Tibial nerve (tissue), 4 donors: ENCODE measurements around the gene UNC119.

Source experiments
- CTCF ChIP-seq, 5 experiments: fragments of 200-600 bp in 3 of 5; fragments of 450-650 bp in 2 of 5; sonication (generic) in 3 of 5; IDR thresholded peaks; one replicate each; pipeline ENCODE4 v1.5.1; 2016 to 2019; ENCODE audit warnings: antibody characterized with exemption in 5 of 5, mild to moderate bottlenecking in 3 of 5, moderate library complexity in 2 of 5
- EP300 ChIP-seq, 2 donors: sonication (generic); formaldehyde crosslinking; IDR thresholded peaks; one replicate each; pipeline ENCODE4 v1.6.1; 2017; ENCODE audit warnings: antibody characterized with exemption in 2 of 2, mild to moderate bottlenecking in 1 of 2

GRCh38 chr17:28497931-28498330, 54.5 kb downstream of the UNC119 start:
- no peak for TF ChIP-seq CTCF (IDR thresholded peaks at IDR 0.05)
- no peak for TF ChIP-seq EP300 (IDR thresholded peaks at IDR 0.05)
